ENCODE results near the gene CFAP61.

GRCh38 chr20:20204256-20204655 lies 151.9 kb downstream of the CFAP61 start:
- TF ChIP-seq CTCF (IDR thresholded peaks at IDR 0.05), result no peak
- TF ChIP-seq POLR2A (IDR thresholded peaks at IDR 0.05), result no peak

All from adrenal gland (tissue), 5 donors.